ENCODE data around the gene MTSS2.
A peak's percentile ranks its signal among the peaks of the same experiment; 100 is the strongest.

The MTSS2 gene

GRCh38 chr16:70685938-70686375 is at the start of gene MTSS2:
Gene MTSS2, minus strand, starts transcription at chr16:70686053. Its CDS starts 262 bp downstream, at chr16:70685791.
- peak; percentile 41 for DNase-seq

GRCh38 chr16:70735141-70735979 is 49.5 kb upstream of the MTSS2 start:
- no peak for DNase-seq

GRCh38 chr16:70734522-70735095 is 48.8 kb upstream of the MTSS2 start:
- no peak for DNase-seq

- no peak for DNase-seq
Measured at GRCh38 chr16:70730944-70731343, 45.1 kb upstream of the MTSS2 start.

GRCh38 chr16:70730031-70730430 is 44.2 kb upstream of the MTSS2 start:
- no peak for DNase-seq

- DNase-seq = no peak
Measured at GRCh38 chr16:70729292-70729691, 43.4 kb upstream of the MTSS2 start.

GRCh38 chr16:70728150-70728549 is 42.3 kb upstream of the MTSS2 start:
- DNase-seq = no peak

GRCh38 chr16:70726892-70727361 is 41.1 kb upstream of the MTSS2 start:
- DNase-seq = no peak

- DNase-seq = no peak
Measured at GRCh38 chr16:70725912-70726828, 40.3 kb upstream of the MTSS2 start.

- no peak for DNase-seq
Measured at GRCh38 chr16:70725024-70725911, 39.4 kb upstream of the MTSS2 start.

GRCh38 chr16:70724146-70725023 is 38.5 kb upstream of the MTSS2 start:
- DNase-seq = no peak

- no peak for DNase-seq
Measured at GRCh38 chr16:70723740-70724145, 37.9 kb upstream of the MTSS2 start.

GRCh38 chr16:70721202-70721963 is 35.5 kb upstream of the MTSS2 start:
- DNase-seq = no peak

GRCh38 chr16:70720425-70721201 is 34.8 kb upstream of the MTSS2 start:
- DNase-seq = no peak

- DNase-seq = no peak
Measured at GRCh38 chr16:70717065-70717464, 31.2 kb upstream of the MTSS2 start.

GRCh38 chr16:70715860-70716357 is 30.1 kb upstream of the MTSS2 start:
- no peak for DNase-seq

GRCh38 chr16:70715055-70715858 is 29.4 kb upstream of the MTSS2 start:
- DNase-seq = no peak

GRCh38 chr16:70714581-70715054 is 28.8 kb upstream of the MTSS2 start:
- DNase-seq = no peak
